Activated CD8-positive, alpha-beta memory T cell treated with anti-CD3 and anti-CD28 coated beads for 48 hours (primary cell): ENCODE measurements around the gene PPP1R18.
"Not testable (repeated sequence)": the region's sequence is repeated elsewhere in the genome, so short reads cannot be mapped to it uniquely, and the experiment has no call there.

ENCODE experiments used
- DNase-seq, 3 experiments: peaks; one replicate each; pipeline ENCODE4 v3.0.0-alpha.2; 2020; ENCODE audit warnings: low read depth in 2 of 3, low spot score in 2 of 3

Gene PPP1R18

DNA sequence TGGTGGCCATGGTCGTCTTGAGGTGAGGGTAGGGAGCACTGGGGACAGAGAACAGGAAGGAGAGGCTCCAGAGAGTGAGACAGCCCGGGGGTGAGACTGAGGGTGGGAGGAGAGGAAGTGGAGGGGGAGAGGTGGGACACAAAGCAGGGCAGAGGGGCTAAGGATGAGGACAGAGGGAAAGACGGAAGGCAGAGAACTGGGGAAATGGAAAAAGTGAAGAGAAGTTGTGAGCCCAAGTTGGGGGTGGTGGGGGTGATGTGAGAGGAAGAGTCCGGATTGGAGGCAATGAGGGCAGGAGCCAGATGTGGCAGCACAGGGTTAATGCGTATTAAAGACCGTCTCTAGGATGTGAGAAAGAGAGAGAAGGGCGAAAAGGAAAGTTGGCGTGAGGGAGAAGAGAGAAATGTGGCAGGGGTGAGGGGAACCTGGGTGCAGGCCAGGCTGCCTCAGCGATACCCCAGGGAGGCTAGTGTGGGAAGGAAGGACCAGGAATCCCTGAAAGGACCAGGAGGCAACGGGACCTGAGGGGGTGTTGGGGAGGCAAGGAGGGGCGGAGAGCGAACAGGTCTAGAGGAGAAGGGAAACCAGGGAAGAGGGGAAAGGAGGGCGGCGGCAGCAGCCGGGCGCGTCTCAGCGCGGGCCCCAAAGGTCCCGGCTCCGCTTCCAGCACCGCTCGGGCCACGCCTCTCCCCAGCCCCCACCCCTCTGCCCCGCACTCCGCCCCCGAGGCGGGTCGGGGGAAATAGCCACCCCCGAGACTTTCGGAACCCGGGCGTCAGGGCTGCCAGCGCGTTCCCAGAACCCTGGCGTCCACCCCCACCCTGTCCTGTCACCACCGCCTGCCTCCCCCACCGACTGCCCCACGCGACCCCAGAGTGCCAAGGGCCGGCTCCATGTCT is at the start of gene PPP1R18:
Gene PPP1R18, minus strand, starts transcription at position 637 of the 899 bp plus-strand sequence. Its CDS starts 627 bp downstream, at position 10.
- DNase-seq, result peak; percentile 65 to 76 (median 75)

GRCh38 chr6:30735668-30736314 is 49.3 kb upstream of the PPP1R18 start:
- no peak for DNase-seq

DNA sequence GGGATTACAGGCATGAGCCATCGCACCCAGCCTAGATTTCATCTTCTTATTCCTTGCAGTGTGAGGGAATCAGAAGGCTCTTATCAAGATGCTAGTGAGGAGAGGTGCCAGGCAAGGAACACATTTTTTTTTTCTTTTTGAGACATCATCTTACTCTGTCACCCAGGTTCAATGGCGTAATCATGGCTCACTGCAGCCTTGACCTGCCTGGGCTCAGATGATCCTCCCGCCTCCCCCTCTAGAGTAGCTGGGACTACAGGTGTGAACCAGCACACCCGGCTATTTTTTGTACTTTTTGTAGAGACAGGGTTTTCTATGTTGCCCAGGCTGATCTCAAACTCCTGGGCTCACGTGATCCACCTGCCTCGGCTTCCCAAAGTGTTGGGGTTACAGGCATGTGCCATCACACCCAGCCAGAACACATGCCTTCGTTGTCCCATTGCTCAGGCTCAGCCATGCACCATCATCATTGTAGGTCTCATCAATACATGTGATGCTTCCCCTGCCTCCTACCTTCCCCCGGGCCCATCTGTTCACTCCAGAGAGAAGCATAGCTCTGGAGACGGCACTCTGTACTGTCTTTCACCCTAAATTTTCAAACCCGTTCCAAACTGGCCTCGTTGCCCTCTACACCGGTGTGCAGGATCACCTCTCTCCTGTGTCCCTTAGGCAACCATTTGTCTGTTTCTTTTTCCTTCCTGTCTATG is 45.9 kb upstream of the PPP1R18 start:
- no peak for DNase-seq

- DNase-seq, result peak in 1 of 3 experiments; percentile 70
Observed at GRCh38 chr6:30730601-30731435, 44.4 kb upstream of the PPP1R18 start.

DNA sequence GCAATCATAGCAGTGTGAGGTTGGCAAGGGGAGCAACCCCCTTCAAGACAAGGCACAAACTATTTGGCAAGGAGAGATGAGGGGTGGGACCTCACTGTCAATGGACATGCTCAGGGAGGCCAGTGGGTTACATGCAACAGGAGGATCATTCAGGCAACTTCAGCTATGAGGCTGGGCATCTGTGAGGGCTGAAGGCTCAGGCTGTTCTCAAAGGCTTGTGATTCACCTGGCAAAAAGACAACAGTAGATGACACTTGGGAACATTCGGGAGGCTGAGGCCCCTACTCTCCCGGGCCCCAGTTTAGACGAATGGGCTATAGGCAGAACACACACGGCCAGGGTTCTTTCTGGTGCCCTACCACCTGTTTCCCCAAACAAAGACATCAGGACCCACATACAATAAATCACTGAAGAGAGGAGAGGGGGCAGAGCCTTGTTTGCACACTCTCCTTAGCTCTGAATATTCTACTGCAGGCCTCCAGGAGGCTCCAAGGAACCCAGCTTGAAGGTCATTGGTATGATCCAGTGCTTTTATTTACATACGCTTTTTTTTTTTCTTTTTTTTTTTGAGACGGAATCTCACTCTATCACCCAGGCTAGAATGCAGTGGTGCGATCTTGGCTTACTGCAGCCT is 41.6 kb upstream of the PPP1R18 start:
- no peak for DNase-seq

GRCh38 chr6:30726506-30727413 is 40.3 kb upstream of the PPP1R18 start:
- no peak for DNase-seq

- DNase-seq, result no peak
Observed at GRCh38 chr6:30725713-30726505, 39.5 kb upstream of the PPP1R18 start.

DNA sequence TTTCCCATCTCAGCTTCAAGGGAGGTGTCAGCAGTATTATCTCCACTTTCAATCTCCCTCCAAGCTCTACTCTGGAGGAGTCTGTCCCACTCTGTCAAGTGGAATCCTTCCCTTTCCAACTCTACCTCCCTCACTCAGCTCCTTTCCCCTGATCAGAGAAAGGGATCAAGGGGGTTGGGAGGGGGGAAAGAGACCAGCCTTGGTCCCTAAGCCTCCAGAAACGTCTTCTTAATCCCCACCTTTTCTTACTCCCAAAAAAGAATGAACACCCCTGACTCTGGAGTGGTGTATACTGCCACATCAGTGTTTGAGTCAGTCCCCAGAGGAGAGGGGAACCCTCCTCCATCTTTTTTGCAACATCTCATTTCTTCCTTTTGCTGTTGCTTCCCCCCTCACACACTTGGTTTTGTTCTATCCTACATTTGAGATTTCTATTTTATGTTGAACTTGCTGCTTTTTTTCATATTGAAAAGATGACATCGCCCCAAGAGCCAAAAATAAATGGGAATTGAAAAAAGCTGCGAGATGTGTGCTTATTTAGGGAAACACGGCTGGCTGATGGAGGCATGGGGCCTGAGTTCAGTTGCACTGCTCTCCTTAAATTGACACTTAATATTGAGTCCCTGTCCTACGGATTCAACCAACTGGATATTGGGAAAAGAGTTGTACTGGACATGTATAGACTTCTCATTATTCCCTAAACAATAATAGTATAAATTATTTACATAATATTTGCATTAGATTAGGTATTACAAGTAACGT is 38.6 kb upstream of the PPP1R18 start:
- DNase-seq, result no peak

GRCh38 chr6:30723843-30724741 is 37.6 kb upstream of the PPP1R18 start:
- not testable (repeated sequence) for DNase-seq

GRCh38 chr6:30723159-30723842 is 36.9 kb upstream of the PPP1R18 start:
- not testable (repeated sequence) for DNase-seq

DNA sequence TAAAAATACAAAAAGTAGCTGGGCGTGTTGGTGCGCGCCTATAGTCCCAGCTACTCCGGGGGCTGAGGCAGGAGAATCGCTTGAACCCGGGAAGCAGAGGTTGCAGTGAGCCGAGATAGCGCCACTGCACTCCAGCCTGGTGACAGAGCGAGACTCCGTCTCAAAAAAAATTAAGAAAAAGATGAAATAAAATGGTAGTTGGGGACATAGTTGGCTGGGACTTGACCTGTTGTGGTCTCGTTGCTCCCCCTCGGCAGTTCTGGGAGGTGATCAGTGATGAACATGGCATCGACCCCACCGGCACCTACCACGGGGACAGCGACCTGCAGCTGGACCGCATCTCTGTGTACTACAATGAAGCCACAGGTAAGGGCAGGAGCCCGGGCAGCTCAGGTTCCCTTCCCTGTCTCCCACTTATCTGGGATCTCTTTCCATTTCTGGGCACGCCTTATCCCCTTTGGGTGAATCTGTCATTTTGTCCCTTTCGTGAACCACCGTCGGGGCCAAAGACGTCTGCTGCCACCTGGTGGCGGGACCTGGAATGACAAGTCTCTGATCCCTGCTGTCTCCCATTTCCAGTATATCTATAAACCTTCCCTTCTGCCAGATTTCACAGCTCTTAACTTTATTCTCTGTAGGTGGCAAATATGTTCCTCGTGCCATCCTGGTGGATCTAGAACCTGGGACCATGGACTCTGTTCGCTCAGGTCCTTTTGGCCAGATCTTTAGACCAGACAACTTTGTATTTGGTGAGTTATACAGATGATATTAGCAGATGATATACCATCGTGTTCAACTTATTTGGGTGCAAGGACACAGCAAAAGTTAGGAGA is 36.1 kb upstream of the PPP1R18 start:
- DNase-seq, result peak; percentile 51 to 90 (median 88)

- DNase-seq, result not testable (repeated sequence)
Observed at GRCh38 chr6:30722025-30722279, 35.5 kb upstream of the PPP1R18 start.

GRCh38 chr6:30721198-30722024 is 35.0 kb upstream of the PPP1R18 start:
- DNase-seq, result peak; percentile 91 to 96 (median 94)

DNA sequence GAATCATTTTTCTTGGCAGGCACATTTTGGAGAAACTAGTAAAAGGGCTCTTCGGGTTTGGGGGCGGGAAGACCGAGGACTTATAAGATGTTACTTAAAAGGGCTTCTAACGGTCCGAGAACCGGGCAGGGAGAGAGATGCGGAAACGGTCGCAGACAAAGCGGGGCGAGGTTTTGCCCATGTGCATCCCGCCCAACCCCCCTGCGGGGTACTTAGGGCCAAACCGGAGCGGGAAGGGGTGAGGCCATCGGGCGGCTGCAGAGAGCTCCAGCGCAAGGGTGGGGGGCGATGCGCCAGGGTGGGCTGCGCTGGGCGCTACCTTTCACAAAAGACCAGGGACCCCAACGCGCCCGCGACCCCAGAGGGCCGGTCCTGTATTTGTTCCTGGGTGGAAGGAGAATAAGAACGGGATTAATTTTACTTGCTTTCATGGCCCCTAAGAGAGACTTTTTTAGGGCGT is 34.3 kb upstream of the PPP1R18 start:
- DNase-seq, result no peak
